H1 (cell line): Measurements from ENCODE around the gene TMEM225B. TPM values are rescaled to one million over a fixed set of nuclear protein-coding genes. Genes with fewer than 3 reads are reported as not detected.

Source experiments
- CTCF ChIA-PET: fragments of 300-600 bp; sonication (Branson Sonifier 250); formaldehyde crosslinking; loops from one replicate; lab custom pipeline; 2021; ENCODE audit not compliant: partially characterized antibody; lab: Charles Lee
- POLR2A ChIA-PET: fragments of 300-600 bp; sonication (Branson Sonifier 250); formaldehyde crosslinking; loops from one replicate; lab custom pipeline; 2021; ENCODE audit warnings: inconsistent platforms; ENCODE audit not compliant: partially characterized antibody; lab: Charles Lee
- DNase-seq, 2 experiments: peaks; one replicate each; pipeline versions ENCODE4 v3.0.0 to v3.0.0-alpha.2; 2010 to 2022; ENCODE audit warnings: low spot score in 2 of 2, low read depth in 1 of 2, mixed read lengths in 1 of 2
- FAIRE-seq: peaks from 2 replicates; lab custom pipeline; 2011; peaks lifted over from hg19 to GRCh38; lab: Jason Lieb, UNC
- H2AFZ ChIP-seq: 2 replicates; pipeline ENCODE4 v1.8.1; 2012; ENCODE audit warnings: low read length, inconsistent platforms
- H2AK5ac ChIP-seq: 2 replicates; pipeline ENCODE4 v1.6.1; 2013; ENCODE audit warnings: low read depth, low read length
- H2BK120ac ChIP-seq: replicated peaks from 2 replicates; pipeline ENCODE3; 2013; ENCODE audit warnings: low read depth, low read length, inconsistent platforms
- H2BK12ac ChIP-seq: 2 replicates; pipeline ENCODE4 v1.6.1; 2013; ENCODE audit warnings: low read depth, low read length
- H2BK15ac ChIP-seq: 2 replicates; pipeline ENCODE4 v1.6.1; 2013; ENCODE audit warnings: low read length
- H2BK20ac ChIP-seq: 2 replicates; pipeline ENCODE4 v1.6.1; 2013; ENCODE audit warnings: low read length
- H2BK5ac ChIP-seq: 2 replicates; pipeline ENCODE4 v1.6.1; 2013; ENCODE audit warnings: low read depth, low read length
- H3K14ac ChIP-seq: 2 replicates; pipeline ENCODE4 v1.6.1; 2013; ENCODE audit warnings: inconsistent platforms; ENCODE audit not compliant: insufficient read length
- H3K18ac ChIP-seq: 2 replicates; pipeline ENCODE4 v1.6.1; 2013; ENCODE audit warnings: low read length; ENCODE audit errors: extremely low read depth
- H3K23ac ChIP-seq: 2 replicates; pipeline ENCODE4 v1.6.1; 2013; ENCODE audit warnings: inconsistent platforms; ENCODE audit not compliant: insufficient read length
- H3K23me2 ChIP-seq: 2 replicates; pipeline ENCODE4 v1.6.1; 2013; ENCODE audit warnings: low read depth, low read length
- H3K27ac ChIP-seq: 2 replicates; pipeline ENCODE4 v1.6.1; 2011; ENCODE audit warnings: low read depth, low read length, inconsistent platforms
- H3K27me3 ChIP-seq, 4 experiments: replicated peaks in 1 of 4; 1 replicate in 1 of 4; 2 replicates in 3 of 4; pipeline versions ENCODE4 v1.6.1 to v1.8.1; 2011 to 2013; ENCODE audit warnings: low read length in 3 of 4, mild to moderate bottlenecking in 3 of 4, inconsistent platforms in 2 of 4, mixed read lengths in 2 of 4, moderate library complexity in 1 of 4; ENCODE audit not compliant: control insufficient read depth in 3 of 4, insufficient read depth in 3 of 4; ENCODE audit errors: extremely low read depth in 1 of 4
- H3K36me3 ChIP-seq, 4 experiments: 2 replicates each; pipeline versions ENCODE4 v1.6.1 to v1.8.1; 2011 to 2013; ENCODE audit warnings: mild to moderate bottlenecking in 4 of 4, low read length in 3 of 4, moderate library complexity in 2 of 4, control low read depth in 1 of 4, inconsistent platforms in 1 of 4; ENCODE audit not compliant: insufficient read depth in 4 of 4, control insufficient read depth in 2 of 4
- H3K4ac ChIP-seq: replicated peaks from 2 replicates; pipeline ENCODE3; 2013; ENCODE audit warnings: low read length, low read depth, mixed read lengths, inconsistent platforms; ENCODE audit not compliant: insufficient read length
- H3K4me1 ChIP-seq, 4 experiments: replicated peaks in 1 of 4; 1 replicate in 1 of 4; 2 replicates in 3 of 4; pipeline versions ENCODE4 v1.6.1 to v1.8.1; 2011 to 2013; ENCODE audit warnings: low read length in 3 of 4, inconsistent platforms in 2 of 4, mixed read lengths in 1 of 4; ENCODE audit not compliant: insufficient read depth in 4 of 4, control insufficient read depth in 3 of 4
- H3K4me2 ChIP-seq, 2 experiments: 2 replicates each; pipeline versions ENCODE4 v1.6.1 to v1.8.1; 2011 to 2013; ENCODE audit warnings: low read depth in 2 of 2, low read length in 2 of 2, control low read depth in 1 of 2, inconsistent platforms in 1 of 2, mild to moderate bottlenecking in 1 of 2; ENCODE audit not compliant: insufficient read depth in 1 of 2
- H3K4me3 ChIP-seq, 4 experiments: fragments of 200-600, 300-600 bp in 1 of 4; sonication (generic), shearing (Covaris generic), sonication (Bioruptor Twin) in 1 of 4; 2 replicates each; pipeline versions ENCODE4 v1.5.1 to v1.8.1; 2011 to 2016; ENCODE audit warnings: low read length in 4 of 4, low read depth in 3 of 4, control low read depth in 2 of 4, inconsistent platforms in 2 of 4, mild to moderate bottlenecking in 2 of 4, mixed read lengths in 1 of 4, moderate library complexity in 1 of 4; ENCODE audit not compliant: insufficient read depth in 2 of 4; ENCODE audit errors: extremely low read depth in 1 of 4
- H3K56ac ChIP-seq: replicated peaks from 2 replicates; pipeline ENCODE3; 2013; ENCODE audit warnings: low read depth, mild to moderate bottlenecking, mixed read lengths, low read length, inconsistent platforms; ENCODE audit not compliant: insufficient read length
- H3K79me1 ChIP-seq: 2 replicates; pipeline ENCODE4 v1.6.1; 2013; ENCODE audit warnings: low read depth, low read length, control low read depth
- H3K79me2 ChIP-seq, 2 experiments: 2 replicates each; pipeline versions ENCODE4 v1.6.1 to v1.8.1; 2012 to 2013; ENCODE audit warnings: low read length in 2 of 2, mild to moderate bottlenecking in 2 of 2, inconsistent platforms in 1 of 2; ENCODE audit not compliant: insufficient read depth in 2 of 2, control insufficient read depth in 1 of 2
- H3K9ac ChIP-seq, 4 experiments: replicated peaks in 1 of 4; 1 replicate in 1 of 4; 2 replicates in 3 of 4; pipeline versions ENCODE4 v1.6.1 to v1.8.1; 2011 to 2013; ENCODE audit warnings: low read depth in 3 of 4, low read length in 3 of 4, control low read depth in 2 of 4, mild to moderate bottlenecking in 2 of 4, moderate library complexity in 2 of 4, inconsistent platforms in 1 of 4; ENCODE audit errors: extremely low read depth in 1 of 4
- H3K9me3 ChIP-seq, 2 experiments: 2 replicates each; pipeline versions ENCODE4 v1.6.1 to v1.8.1; 2012 to 2013; ENCODE audit warnings: mild to moderate bottlenecking in 2 of 2, moderate library complexity in 2 of 2, control low read depth in 1 of 2, inconsistent platforms in 1 of 2, low read depth in 1 of 2, low read length in 1 of 2, mixed read lengths in 1 of 2; ENCODE audit not compliant: insufficient read depth in 2 of 2
- H4K20me1 ChIP-seq, 2 experiments: replicated peaks in 1 of 2; 2 replicates each; pipeline versions ENCODE3 to v1.8.1; 2011 to 2013; ENCODE audit warnings: inconsistent platforms in 2 of 2, low read length in 2 of 2, mild to moderate bottlenecking in 1 of 2; ENCODE audit not compliant: insufficient read depth in 2 of 2, control insufficient read depth in 1 of 2
- H4K5ac ChIP-seq: 2 replicates; pipeline ENCODE4 v1.6.1; 2013; ENCODE audit warnings: low read length, low read depth, mixed read lengths, inconsistent platforms; ENCODE audit not compliant: insufficient read length
- H4K8ac ChIP-seq: 2 replicates; pipeline ENCODE4 v1.8.0; 2013; ENCODE audit warnings: mild to moderate bottlenecking, moderate library complexity, low read length, inconsistent platforms; ENCODE audit not compliant: insufficient read depth; ENCODE audit errors: extremely low read depth
- H4K91ac ChIP-seq: replicated peaks from 2 replicates; pipeline ENCODE3; 2013; ENCODE audit warnings: low read length, mixed read lengths, inconsistent platforms; ENCODE audit not compliant: insufficient read length
- MAFK ChIP-seq: IDR thresholded peaks from 2 replicates; pipeline ENCODE4 v1.6.1; 2012; ENCODE audit warnings: low read depth, mild to moderate bottlenecking, improper control_type of control experiment, low read length
- POU5F1 ChIP-seq: IDR thresholded peaks from 2 replicates; pipeline ENCODE4 v1.6.1; 2011; ENCODE audit warnings: low read depth, mild to moderate bottlenecking, low read length, moderate library complexity
- TAF1 ChIP-seq: IDR thresholded peaks from 2 replicates; pipeline ENCODE4 v1.6.1; 2011; ENCODE audit warnings: mild to moderate bottlenecking, low read depth, low read length
- polyA plus RNA-seq, 7 experiments: library from polyadenylated mRNA; depleted of rRNA in 3 of 7; stranded (reverse) in 5 of 7; unstranded in 2 of 7; fragments of >200 nt in 5 of 7; fragments of 200-250 nt in 2 of 7; gene quantifications; 1 replicate in 5 of 7; 2 replicates in 1 of 7; 4 replicates in 1 of 7; pipeline versions ENCODE4 v1.2.1 to v1.2.3, GENCODE V29; 2011 to 2013; ENCODE audit warnings: missing spikeins in 2 of 7, mixed read lengths in 2 of 7
- total RNA-seq: library from RNA; stranded (reverse); fragmentation: NEBNext Ultra II Directional; extraction: Animal tissue kit (Norgen Biotek cat#: 25700); gene quantifications from 2 replicates; pipeline ENCODE4 v1.2.1, GENCODE V29; 2021

The TMEM225B gene
- total and polyA plus RNA-seq, 2 of the 8 experiments (the other 6 are each of a cell fraction or from before 2014, with no cell fraction given): 0.68 TPM; not detected in 1

- Histone ChIP-seq H2BK5ac (no peak overlapping the region), H2BK15ac (no peak overlapping the region), H3K27ac (no peak overlapping the region), H3K36me3 (0 out of 8 replicates have a peak, but pooled peaks cover 0 to 3% (median 0%) of the 10 kb centered on the region in 4 experiments), H4K8ac (no peak overlapping the region), H2BK12ac (no peak overlapping the region), H3K27me3 (no peaks in the 10 kb centered on the region), H3K9me3 (no peaks in the 10 kb centered on the region), H2AFZ (no peak overlapping the region), H2BK120ac (no peak overlapping the region), H4K20me1 (no peaks in the 10 kb centered on the region), H3K4me1 (peaks cover 3 to 11% (median 9%) of the 10 kb centered on the region in 4 experiments), H4K91ac (no peak overlapping the region), H3K79me1 (no peaks in the 10 kb centered on the region), H3K9ac (no peak overlapping the region), H3K4ac (no peak overlapping the region), H3K4me2 (peak overlapping the region; percentile 17 to 20; a peak in 1 of 4 replicates), H3K18ac (no peak overlapping the region; the same call in 1 of the 2 replicates), H4K5ac (no peak overlapping the region), H2BK20ac (no peak overlapping the region), H3K79me2 (no peaks in the 10 kb centered on the region), H2AK5ac (no peak overlapping the region), H3K14ac (no peak overlapping the region), H3K23me2 (no peaks in the 10 kb centered on the region), H3K4me3 (no peak overlapping the region), H3K56ac (no peak overlapping the region), H3K23ac (no peak overlapping the region)
- POLR2A ChIA-PET: interaction anchor here (2.6 kb wide), 1 partner anchor 11 kb away, joined by 13 read pairs; no protein-coding TSS in a partner anchor
- no peak for TF ChIP-seq POU5F1
- no peak for TF ChIP-seq MAFK
- TF ChIP-seq TAF1: no peak
- DNase-seq (peak in 1 of 2 experiments; percentile 27), FAIRE-seq (no peak)
- CTCF ChIA-PET: interaction anchor here (0.5 to 1.7 kb wide), 2 partner anchors 352 to 404 kb away, joined by 3 read pairs; no protein-coding TSS in a partner anchor
Measured at GRCh38 chr7:99639267-99639666, 41.2 kb downstream of the TMEM225B start.
